HepG2 (cell line): ENCODE measurements around the gene SCRN3. TPM values are rescaled to one million over a fixed set of nuclear protein-coding genes. Genes with fewer than 3 reads are reported as not detected.

Experiments
- ATAC-seq: fragments of 200-7000 bp; cut with Tn5 transposase; 3 replicates; pipeline ENCODE4 v1.9.1; 2020; ENCODE audit warnings: mild to moderate bottlenecking, moderate library complexity
- BruUV-seq: library from RNA; stranded (reverse); fragments of 400-500 nt; replicated peaks from 2 replicates; lab custom pipeline; 2021; lab: Mats Ljungman, UMichigan
- CTCF ChIA-PET: fragments of 300-600 bp; formaldehyde crosslinking; extraction: SDS; loops from one replicate; lab custom pipeline; 2021; ENCODE audit warnings: low total read pairs, inconsistent platforms, low intra/inter-chr PET ratio; lab: Yijun Ruan, JAX
- POLR2A ChIA-PET: fragments of 350-600 bp; sonication (Branson Sonifier 250); formaldehyde crosslinking; loops from one replicate; lab custom pipeline; 2020; ENCODE audit warnings: antibody characterized with exemption, inconsistent platforms; lab: Yijun Ruan, JAX
- DNase-seq: peaks from one replicate; pipeline ENCODE4 v3.0.0-alpha.2; 2015; ENCODE audit warnings: low spot score
- FAIRE-seq: peaks from 3 replicates; lab custom pipeline; 2011; peaks lifted over from hg19 to GRCh38; lab: Jason Lieb, UNC
- H2AFZ ChIP-seq: one replicate; pipeline ENCODE4 v1.6.1; 2011; ENCODE audit warnings: low read length, inconsistent platforms
- H3K27ac ChIP-seq: fragments of 300-600 bp; 3 replicates; pipeline ENCODE4 v1.8.0; 2011; ENCODE audit warnings: mixed run types, mild to moderate bottlenecking, mixed read lengths, low read length, inconsistent platforms; ENCODE audit not compliant: insufficient read depth; ENCODE audit errors: extremely low read length
- H3K27me3 ChIP-seq, 2 experiments: fragments of 200-600 bp in 1 of 2; 2 replicates in 1 of 2; 3 replicates in 1 of 2; pipeline versions ENCODE4 v1.6.0 to v1.8.0; 2011; ENCODE audit warnings: low read length in 2 of 2, mild to moderate bottlenecking in 2 of 2, moderate library complexity in 2 of 2, inconsistent platforms in 1 of 2; ENCODE audit not compliant: insufficient read depth in 2 of 2, control insufficient read depth in 1 of 2
- H3K36me3 ChIP-seq, 2 experiments: fragments of 200-600 bp in 1 of 2; replicated peaks in 1 of 2; 2 replicates in 1 of 2; 3 replicates in 1 of 2; pipeline versions ENCODE4 v1.5.1 to v1.8.0; 2011; ENCODE audit warnings: low read length in 2 of 2, inconsistent platforms in 1 of 2; ENCODE audit not compliant: insufficient read depth in 2 of 2, control insufficient read depth in 1 of 2
- H3K4me1 ChIP-seq: 2 replicates; pipeline ENCODE4 v1.5.1; 2012; ENCODE audit warnings: low read length, inconsistent platforms; ENCODE audit not compliant: insufficient read depth
- H3K4me2 ChIP-seq: 2 replicates; pipeline ENCODE4 v1.6.0; 2011; ENCODE audit warnings: low read depth, low read length, inconsistent platforms
- H3K4me3 ChIP-seq, 3 experiments: fragments of 200-600 bp in 1 of 3; sonication (generic), shearing (Covaris generic) in 1 of 3; replicated peaks in 1 of 3; 2 replicates each; pipeline ENCODE4 v1.5.1; 2011 to 2016; ENCODE audit warnings: low read length in 3 of 3, inconsistent platforms in 2 of 3, low read depth in 2 of 3, mild to moderate bottlenecking in 2 of 3, control low read depth in 1 of 3, mixed read lengths in 1 of 3; ENCODE audit not compliant: insufficient read depth in 1 of 3
- H3K79me2 ChIP-seq: one replicate; pipeline ENCODE4 v1.6.1; 2011; ENCODE audit warnings: low read length, inconsistent platforms; ENCODE audit not compliant: insufficient read depth
- H3K9ac ChIP-seq: 2 replicates; pipeline ENCODE4 v1.6.0; 2011; ENCODE audit warnings: mild to moderate bottlenecking, low read depth, low read length, inconsistent platforms; ENCODE audit not compliant: insufficient read depth
- H3K9me3 ChIP-seq: 2 replicates; pipeline ENCODE4 v1.5.1; 2012; ENCODE audit warnings: mild to moderate bottlenecking, low read length
- H4K20me1 ChIP-seq: 2 replicates; pipeline ENCODE4 v1.6.0; 2011; ENCODE audit warnings: inconsistent platforms, mild to moderate bottlenecking, low read length, moderate library complexity; ENCODE audit not compliant: insufficient read depth
- CBX5 ChIP-seq: sonication (generic); formaldehyde crosslinking; IDR thresholded peaks from 2 replicates; pipeline ENCODE4 v1.4.0; 2020; ENCODE audit warnings: missing genetic modification reagents, borderline replicate concordance
- TCF7L2 ChIP-seq: IDR thresholded peaks from 2 replicates; pipeline ENCODE4 v1.6.1; 2011; ENCODE audit warnings: mild to moderate bottlenecking, low read depth, low read length, moderate library complexity
- ZNF570 ChIP-seq: sonication (generic); formaldehyde crosslinking; IDR thresholded peaks from 2 replicates; pipeline ENCODE4 v1.4.0; 2020; ENCODE audit warnings: mild to moderate bottlenecking, missing genetic modification reagents, borderline replicate concordance
- ZNF713 ChIP-seq: sonication (generic); formaldehyde crosslinking; IDR thresholded peaks from 2 replicates; pipeline ENCODE4 v1.4.0; 2020; ENCODE audit warnings: mild to moderate bottlenecking, missing genetic modification reagents
- ZNF816 ChIP-seq: sonication (generic); formaldehyde crosslinking; IDR thresholded peaks from 2 replicates; pipeline ENCODE4 v1.8.0; 2022; ENCODE audit warnings: missing genetic modification reagents, mild to moderate bottlenecking, borderline replicate concordance
- WGBS: methylation state at CpG from one replicate; pipeline ENCODE4 v1.1.6; 2017; ENCODE audit warnings: low lambda C conversion rate; 5-methylcytosine and 5-hydroxymethylcytosine counted together
- in situ Hi-C: cut with HindIII; loops from 2 replicates; pipeline ENCODE4 v1.10.0; 2017; ENCODE audit warnings: low pct_unique_long_range_greater_than_20kb; ENCODE audit not compliant: extremely low pct_ligation_motif_present
- intact Hi-C: fragments of 100-400 bp; cut with micrococcal nuclease; formaldehyde crosslinking; loops from one replicate; pipeline ENCODE4 v1.10.0; 2022; ENCODE audit not compliant: unreplicated experiment
- polyA plus RNA-seq, 8 experiments: library from polyadenylated mRNA; depleted of rRNA in 3 of 8; stranded (reverse) in 7 of 8; unstranded in 1 of 8; fragments of >200 nt; fragmentation: Illumina TruSeq in 4 of 8; extraction: Trizol in 4 of 8; gene quantifications; 2 replicates each; pipeline versions ENCODE4 v1.2.1 to v1.2.3, GENCODE V29; 2011 to 2016; ENCODE audit warnings: low read depth in 4 of 8, missing spikeins in 1 of 8, mixed read lengths in 1 of 8; ENCODE audit not compliant: insufficient read depth in 1 of 8
- total RNA-seq, 5 experiments: library from RNA; depleted of rRNA; stranded (reverse); fragments of >200 nt; fragmentation: Illumina TruSeq; extraction: Trizol; gene quantifications; 2 replicates each; pipeline ENCODE4 v1.2.3, GENCODE V29; 2016; ENCODE audit warnings: low read depth in 1 of 5
- TF ChIP-seq, protein P1 (sequence below): sonication (generic); formaldehyde crosslinking; IDR thresholded peaks from 2 replicates; pipeline ENCODE4 v1.4.0; 2020; ENCODE audit warnings: low read depth, mild to moderate bottlenecking, missing genetic modification reagents
- TF ChIP-seq, protein P2 (sequence below): sonication (generic); formaldehyde crosslinking; IDR thresholded peaks from 2 replicates; pipeline ENCODE4 v1.9.0; 2021; ENCODE audit warnings: missing genetic modification reagents, mild to moderate bottlenecking, borderline replicate concordance

The SCRN3 gene
- total and polyA plus RNA-seq, 2 of the 13 experiments (the other 11 are each of a cell fraction or from before 2014, with no cell fraction given), result 6.6 to 11.3 TPM

DNA sequence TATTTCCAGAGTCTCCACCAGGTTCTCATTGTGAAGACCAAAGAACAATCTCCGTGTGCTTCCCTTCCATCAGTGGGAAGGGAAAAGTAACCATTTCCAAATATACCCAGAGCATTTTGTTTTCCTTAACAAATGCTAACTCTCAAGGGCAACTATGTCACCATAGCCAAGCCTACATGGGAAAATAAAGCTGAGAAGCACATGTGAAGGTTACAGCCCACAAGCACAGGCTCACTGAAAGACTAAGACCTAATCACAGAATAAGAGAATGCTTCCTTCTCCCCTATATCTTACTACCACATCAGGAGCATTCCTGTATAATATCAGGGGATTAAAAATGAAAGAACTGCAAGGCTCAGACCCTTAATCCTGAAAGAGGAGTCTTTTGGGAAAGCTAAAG is 32.6 kb upstream of the SCRN3 start:
- no peak overlapping the region for H3K4me2 ChIP-seq
- H3K79me2 ChIP-seq, result no peaks in the 10 kb centered on the region
- ChIA-PET POLR2A (no interaction called here), CTCF (no interaction called here)
- H3K36me3 ChIP-seq, result peaks cover 14 to 33% of the 10 kb centered on the region in 2 experiments; a peak in 4 of 5 replicates
- intact Hi-C loops (no loop called here), in situ Hi-C loops (no loop called here)
- 100% methylated on average over 1 of the region's 1 CpG for WGBS
- ATAC-seq (no peak), FAIRE-seq (no peak), DNase-seq (no peak)
- no peak overlapping the region for H3K4me3 ChIP-seq
- no peak overlapping the region for H2AFZ ChIP-seq
- no peak overlapping the region for H3K27ac ChIP-seq
- H3K9me3 ChIP-seq, result peaks cover 21% of the 10 kb centered on the region
- H3K9ac ChIP-seq, result no peak overlapping the region
- H4K20me1 ChIP-seq, result no peaks in the 10 kb centered on the region
- H3K4me1 ChIP-seq, result no peaks in the 10 kb centered on the region
- no TSS peak for BruUV-seq
- H3K27me3 ChIP-seq, result no peaks in the 10 kb centered on the region
- TF ChIP-seq TCF7L2, result no peak
- no peak for TF ChIP-seq CBX5
- TF ChIP-seq ZNF816, result no peak
- no peak for TF ChIP-seq ZNF570 (CRISPR knock-in tag)
- TF ChIP-seq, protein P1, sequence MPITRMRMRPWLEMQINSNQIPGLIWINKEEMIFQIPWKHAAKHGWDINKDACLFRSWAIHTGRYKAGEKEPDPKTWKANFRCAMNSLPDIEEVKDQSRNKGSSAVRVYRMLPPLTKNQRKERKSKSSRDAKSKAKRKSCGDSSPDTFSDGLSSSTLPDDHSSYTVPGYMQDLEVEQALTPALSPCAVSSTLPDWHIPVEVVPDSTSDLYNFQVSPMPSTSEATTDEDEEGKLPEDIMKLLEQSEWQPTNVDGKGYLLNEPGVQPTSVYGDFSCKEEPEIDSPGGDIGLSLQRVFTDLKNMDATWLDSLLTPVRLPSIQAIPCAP, result no peak
- TF ChIP-seq ZNF713 (CRISPR knock-in tag), result no peak
- TF ChIP-seq, protein P2, sequence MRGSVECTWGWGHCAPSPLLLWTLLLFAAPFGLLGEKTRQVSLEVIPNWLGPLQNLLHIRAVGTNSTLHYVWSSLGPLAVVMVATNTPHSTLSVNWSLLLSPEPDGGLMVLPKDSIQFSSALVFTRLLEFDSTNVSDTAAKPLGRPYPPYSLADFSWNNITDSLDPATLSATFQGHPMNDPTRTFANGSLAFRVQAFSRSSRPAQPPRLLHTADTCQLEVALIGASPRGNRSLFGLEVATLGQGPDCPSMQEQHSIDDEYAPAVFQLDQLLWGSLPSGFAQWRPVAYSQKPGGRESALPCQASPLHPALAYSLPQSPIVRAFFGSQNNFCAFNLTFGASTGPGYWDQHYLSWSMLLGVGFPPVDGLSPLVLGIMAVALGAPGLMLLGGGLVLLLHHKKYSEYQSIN, result no peak
